HG02973 (cell line): ENCODE results near the gene IL13.
"Not testable (repeated sequence)": the region's sequence is repeated elsewhere in the genome, so short reads cannot be mapped to it uniquely, and the experiment has no call there.

Experiments
- ATAC-seq: cut with Tn5 transposase; IDR thresholded peaks from one replicate; pipeline ENCODE4 v1.9.1; 2021; ENCODE audit warnings: moderate library complexity; ENCODE audit not compliant: unreplicated experiment

Gene IL13

DNA sequence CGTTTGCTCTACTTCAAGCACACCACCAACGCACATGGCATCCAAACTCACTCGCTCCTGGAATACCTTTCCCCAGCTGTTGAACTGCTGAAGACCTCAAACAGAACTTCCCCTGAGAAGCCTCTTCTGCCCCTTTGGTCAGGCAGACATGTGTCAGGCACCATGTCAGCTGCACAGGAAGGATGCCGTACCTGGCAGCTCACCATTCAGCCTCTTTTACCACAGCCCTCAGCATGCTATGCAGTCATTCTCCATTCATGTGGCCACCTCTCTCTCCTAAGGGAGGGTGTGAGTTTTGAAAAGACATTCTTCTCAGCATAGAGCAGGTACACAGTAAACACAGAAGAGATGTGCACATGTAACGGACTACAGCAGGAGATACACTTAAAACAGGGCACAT, 30.0 kb downstream of the IL13 start:
- no peak for ATAC-seq

DNA sequence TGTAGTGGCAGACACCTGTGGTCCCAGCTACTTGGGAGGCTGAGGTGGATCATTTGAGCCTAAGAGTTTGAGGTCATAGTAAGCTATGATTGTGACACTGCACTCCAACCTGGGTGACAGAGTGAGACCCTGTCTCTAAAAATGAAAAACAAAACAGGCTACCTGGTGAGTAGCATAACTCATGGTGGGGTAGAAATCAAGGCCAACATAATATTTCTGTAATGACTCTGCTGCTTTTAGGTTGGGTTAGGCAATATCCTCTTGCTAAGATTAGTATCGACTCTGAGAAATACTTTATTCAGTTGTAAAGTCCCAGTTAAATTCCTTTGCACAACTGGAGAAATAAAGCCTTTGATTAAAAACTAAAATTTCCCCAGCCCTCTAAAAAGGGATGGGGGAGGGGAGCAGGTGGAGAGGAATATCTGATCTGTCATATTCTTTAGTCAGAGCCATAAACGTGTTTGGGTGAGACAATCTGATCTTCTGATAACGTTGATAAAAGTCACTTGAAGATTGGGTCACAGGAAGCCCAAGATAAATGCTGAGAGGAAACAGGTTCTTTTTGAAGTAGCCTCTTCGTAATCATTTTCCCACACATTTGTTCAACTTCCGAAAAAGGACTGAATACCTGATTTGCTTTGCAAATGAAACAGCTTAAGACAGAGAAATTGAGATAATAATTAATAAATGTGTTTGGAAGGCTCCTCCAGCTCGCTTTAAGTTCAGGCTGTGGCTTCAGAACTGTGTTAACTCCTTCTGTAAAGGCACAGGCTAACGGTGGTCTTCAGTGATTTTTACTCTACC, 30.8 kb downstream of the IL13 start:
- no peak for ATAC-seq

DNA sequence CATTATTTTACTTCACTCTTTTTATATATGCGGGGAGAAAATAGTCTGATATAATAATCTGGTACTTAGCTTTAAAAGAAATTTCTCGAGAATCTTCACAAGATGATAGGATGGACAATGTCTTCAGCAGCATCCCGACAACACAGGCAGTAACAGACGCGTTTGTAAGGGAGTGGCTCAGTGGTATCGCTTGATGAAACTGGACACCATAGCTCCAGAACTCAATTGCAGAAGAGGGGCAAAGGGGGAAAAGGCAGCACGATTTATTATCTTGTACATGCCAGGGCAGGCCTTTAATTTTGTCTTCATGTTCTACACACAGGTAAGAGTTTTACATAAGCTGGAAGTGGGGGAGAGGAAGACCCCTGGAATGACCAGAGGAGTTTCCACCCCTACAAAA, 31.5 kb downstream of the IL13 start:
- ATAC-seq: no peak

DNA sequence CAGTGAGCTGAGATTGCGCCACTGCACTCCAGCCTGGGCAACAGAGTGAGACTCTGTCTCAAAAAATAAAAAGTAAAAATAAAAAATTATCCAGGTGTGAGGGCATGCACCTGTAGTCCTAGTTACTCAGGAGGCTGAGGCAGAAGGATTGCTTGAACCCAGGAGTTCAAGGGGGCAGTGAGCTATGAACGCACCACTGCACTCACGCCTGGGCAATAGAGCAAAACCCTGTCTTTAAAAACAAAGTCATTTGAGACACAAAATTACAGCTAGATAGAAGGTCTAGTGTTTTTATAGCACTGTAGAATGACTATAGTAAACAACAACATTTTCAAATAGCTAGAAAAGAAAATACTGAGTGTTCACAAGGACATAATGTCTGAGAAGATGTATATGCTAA, 32.2 kb downstream of the IL13 start:
- ATAC-seq: no peak

DNA sequence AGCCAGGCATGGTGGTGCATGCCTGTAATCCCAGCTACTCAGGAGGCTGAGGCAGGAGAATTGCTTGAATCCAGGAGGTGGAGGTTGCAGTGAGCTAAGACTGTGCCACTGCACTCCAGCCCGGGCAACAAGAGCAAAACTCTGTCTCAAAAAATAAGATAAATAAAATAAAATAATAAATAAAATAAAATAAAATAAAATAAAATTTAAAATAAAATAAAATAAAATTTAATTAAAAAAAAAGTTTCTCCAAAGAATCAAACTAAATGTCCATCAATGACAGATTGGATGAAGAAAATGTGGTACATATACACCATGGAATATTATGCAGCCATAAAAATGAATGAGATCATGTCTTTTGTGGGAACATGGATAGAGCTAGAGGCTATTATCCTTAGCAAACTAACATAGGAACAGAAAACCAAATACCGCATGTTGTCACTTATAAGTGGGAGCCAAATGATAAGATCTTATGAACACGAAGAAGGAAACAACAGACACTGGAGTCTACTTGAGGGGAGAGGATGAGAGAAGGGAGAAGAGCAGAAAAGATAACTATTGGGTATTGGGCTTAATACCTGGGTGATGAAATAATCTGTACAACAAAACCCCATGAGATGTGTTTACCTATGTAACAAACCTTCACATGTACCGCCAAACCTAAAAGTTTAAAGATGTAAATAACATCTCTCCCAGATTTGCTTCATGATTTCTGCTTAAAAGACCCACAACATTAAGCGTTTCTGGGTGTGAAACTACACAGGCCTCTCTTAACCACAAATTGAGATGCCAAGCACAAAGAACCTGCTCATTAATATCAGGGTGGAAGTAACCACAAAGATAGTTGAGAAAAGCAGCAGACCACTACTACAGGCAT, 34.0 kb downstream of the IL13 start:
- not testable (repeated sequence) for ATAC-seq

DNA sequence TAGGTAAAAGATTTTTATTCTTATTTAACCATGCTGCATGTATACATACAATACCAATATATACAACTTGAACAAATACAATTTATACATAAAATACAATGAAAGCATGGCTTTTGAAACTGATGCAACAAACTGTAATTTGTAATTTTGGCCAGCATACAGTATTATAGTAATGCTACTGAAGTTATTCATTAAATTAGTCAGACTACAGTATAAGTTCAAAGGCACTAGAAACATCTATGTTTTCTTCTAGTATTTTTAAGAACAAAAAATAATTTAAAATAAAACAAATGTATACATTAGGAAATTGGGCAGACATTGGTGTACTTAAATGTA, 34.6 kb downstream of the IL13 start:
- ATAC-seq: no peak

DNA sequence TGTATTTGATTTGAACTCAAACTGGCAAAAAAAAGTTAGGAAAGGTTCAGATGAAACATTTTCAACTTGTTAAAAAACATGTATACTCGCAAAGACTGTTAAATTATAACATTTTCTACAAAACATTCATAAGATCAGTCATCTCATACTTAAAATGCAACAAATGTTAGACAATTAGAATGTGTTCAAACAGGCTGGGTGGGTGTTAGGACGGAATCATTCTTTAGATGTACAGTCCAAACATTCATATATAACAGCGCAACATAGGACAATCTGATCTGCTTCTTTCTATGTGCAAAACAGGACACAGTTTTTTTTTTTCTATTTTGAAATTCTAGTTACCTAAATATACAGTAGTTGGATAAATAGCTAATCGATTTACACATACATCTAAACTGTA, 38.0 kb downstream of the IL13 start:
- ATAC-seq: no peak

DNA sequence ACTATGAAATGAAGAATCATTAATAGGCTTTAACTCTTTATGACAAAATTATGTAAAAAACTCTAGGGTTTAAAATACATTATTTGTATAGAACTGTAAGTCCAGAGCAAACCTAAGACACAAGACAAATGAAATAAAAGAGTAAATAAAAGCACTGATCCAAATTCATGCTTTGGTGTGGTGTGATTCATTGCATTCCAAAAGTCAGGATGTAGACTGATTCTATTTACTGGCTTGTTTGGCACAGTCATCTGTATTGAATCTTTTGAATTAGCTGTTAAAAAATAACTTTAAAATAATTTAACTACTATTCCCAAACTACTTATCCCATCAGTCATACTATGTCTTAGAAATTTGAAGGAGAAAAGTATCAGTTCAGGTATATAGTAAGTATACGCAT, 46.9 kb downstream of the IL13 start:
- ATAC-seq: no peak

DNA sequence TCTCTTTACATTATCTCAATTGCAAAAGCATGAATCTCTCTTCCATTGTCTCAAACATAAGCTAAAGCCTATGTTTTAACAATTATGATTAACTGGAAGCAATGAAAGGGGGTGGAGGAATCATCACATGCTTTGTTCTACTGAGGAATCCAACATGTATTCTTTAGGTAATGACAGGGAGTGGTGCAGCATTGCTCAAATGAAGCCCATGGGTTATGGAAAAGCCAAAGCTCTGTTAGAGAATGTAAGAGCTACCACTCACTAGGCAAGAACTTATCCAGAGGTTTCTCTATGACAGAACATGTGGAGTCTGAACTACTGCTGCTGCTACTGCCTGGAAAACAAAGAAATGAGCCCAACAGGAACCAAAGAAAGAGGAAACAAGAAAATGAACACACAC, 50.7 kb downstream of the IL13 start:
- ATAC-seq: no peak
